Stimulated activated CD8-positive, alpha-beta memory T cell treated with anti-CD3 and anti-CD28 coated beads, Interleukin-15, amount 100 ng/mL, for 1 hour (primary cell): Measurements from ENCODE around the gene ALOX12B.
"Not testable (repeated sequence)": the region's sequence is repeated elsewhere in the genome, so short reads cannot be mapped to it uniquely, and the experiment has no call there.

Source experiments
- DNase-seq: peaks from one replicate; pipeline ENCODE4 v3.0.0-alpha.2; 2020; ENCODE audit warnings: low read depth

ALOX12B gene

DNA sequence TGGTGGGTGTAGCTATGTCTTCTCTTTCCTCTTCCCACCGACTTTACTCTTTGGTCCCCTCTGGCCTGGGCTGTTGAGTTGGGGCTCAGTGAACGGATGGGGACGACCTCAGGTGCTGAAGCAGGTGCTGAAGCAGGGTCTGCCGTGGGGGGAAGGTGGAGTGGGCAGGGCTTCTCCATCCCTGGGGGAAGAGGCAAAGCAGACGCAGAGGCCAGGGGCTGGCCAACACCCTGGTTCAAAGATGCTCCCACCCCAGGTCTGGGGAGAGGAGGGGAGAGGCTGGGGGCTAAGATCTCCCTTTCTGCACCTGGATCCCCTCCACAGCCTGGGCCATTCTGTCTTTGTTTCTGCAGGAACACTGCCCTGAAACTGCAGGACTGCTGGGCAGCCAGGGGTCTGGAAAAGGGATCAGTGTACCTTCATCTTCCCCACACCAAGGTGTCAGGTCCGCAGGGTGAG is 22.9 kb downstream of the ALOX12B start:
- no peak for DNase-seq

DNA sequence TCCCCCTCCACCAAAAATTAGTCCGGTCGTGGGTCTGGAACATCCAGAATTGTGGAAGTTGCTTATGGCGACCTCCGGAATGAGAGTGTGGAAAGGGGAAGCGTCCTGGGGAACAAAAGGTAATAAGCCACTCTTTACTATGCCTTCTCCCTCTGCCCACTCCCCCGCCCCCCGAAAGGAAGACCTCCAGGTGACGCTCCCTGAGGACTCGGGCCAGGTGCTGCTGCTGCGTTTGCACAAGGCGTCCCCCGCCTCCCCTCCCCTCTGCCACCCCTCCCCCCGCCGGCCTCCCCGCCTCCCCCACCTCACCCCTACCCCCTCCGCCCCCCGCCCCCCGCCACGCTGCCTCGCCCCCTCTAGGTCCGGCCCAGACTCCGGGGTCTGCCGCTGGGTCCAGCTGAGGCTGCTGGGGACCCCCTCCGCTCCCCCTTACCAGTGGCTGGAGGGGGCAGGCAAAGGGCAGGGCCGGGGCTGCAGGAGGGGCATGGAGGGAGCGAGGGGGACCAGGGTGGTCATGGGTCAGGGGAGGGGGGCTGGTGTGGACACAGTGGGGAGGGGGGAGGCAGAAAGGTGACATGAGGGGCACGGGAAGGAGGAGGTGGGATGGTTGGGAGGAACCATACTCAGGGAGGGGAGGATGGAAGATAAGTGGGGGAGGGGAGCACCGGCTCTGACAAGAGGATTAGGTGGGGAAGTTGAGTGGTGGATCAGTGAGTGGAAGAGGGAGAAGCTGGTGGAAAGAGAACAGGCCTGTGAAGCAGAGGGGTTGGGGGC is 23.6 kb downstream of the ALOX12B start:
- no peak for DNase-seq

DNA sequence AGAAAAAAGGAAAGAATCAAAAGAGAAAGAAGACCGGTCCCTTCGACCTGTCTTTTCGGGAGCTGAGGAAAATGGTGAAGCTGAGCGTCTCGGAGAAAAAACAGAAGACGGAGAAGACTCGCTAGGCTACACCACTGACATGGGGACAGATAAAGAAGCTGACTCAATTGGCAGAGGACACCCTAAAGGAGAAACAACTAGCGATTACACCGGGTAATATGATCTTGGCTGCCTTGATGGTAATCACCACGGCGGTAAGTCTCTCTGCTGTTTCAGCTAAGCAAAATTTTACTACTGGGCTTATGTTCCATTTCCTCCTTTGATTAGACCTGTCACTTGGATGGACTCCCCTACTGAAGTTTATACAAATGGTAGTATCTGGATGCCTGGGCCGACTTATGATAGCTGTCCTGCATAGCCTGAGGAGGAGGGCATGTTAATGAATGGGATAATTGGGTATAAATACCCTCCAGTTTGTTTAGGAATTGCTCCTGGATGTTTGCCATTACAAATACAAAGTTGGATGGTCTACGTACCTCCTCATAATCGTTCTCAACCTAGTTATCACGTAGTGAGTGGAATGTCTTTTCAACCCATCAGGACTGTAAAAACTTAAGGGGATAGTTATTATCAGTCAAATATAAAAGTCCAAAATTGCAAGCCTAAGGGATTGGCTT is 24.6 kb downstream of the ALOX12B start:
- DNase-seq = no peak

DNA sequence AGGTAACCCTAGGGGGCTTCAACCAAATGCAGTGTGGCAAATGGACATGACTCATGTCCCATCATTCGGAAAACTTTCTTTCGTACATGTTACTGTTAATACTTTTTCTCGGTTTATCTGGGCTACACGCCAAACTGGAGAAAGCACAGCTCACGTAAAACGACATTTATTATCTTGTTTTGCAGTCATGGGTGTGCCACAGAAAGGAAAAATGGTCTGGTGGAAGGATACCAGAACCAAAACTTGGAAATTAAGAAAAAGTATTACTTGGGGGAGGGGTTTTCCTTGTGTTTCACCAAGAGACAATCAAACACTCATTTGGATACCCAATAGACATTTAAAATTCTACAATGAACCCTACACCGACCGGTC is 25.1 kb downstream of the ALOX12B start:
- DNase-seq = no peak

DNA sequence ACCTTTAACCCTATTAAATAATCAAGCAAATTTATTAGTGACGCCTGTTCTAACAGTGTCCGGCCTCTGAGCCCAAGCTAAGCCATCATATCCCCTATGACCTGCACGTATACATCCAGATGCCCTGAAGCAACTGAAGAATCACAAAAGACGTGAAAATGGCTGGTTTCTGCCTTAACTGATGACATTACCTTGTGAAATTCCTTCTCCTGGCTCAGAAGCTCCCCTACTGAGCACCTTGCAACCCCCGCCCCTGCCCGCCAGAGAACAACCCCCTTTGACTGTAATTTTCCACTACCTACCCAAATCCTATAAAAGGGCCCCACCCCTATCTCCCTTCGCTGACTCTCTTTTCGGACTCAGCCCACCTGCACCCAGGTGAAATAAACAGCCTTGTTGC is 25.7 kb downstream of the ALOX12B start:
- not testable (repeated sequence) for DNase-seq

DNA sequence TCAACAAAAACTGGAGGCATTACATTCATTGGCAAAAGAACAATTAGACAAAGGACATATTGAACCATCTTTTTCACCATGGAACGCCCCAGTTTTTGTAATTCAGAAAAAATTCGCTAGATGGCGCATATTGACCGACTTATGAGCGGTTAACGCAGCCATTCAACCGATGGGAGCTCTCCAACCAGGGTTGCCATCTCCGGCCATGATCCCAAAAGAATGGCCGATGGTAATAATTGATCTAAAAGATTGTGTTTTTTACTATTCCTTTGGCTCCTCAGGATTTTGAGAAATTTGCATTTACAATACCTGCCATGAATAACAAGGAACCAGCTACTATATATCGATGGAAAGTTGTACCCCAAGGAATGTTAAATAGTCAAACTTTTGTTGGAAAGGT is 27.2 kb downstream of the ALOX12B start:
- peak; percentile 39 for DNase-seq

DNA sequence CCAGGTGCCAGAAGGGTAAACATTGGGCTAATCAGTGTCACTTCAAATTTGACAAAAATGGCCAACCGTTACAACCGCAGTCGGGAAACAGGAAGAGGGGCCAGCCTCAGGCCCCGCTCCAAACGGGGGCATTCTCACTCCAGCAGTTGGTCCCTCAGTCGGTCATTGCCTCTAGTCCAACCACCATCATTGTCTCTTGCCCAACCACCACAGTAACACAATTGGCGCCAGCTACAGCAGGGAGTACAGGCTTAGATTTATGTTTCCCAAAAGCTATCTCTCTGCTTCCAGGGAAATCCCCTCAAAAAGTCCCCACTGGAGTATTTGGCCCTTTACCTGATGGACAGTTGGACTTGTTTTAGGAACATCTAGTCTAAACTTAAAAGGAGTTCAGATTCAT is 28.4 kb downstream of the ALOX12B start:
- DNase-seq = no peak

DNA sequence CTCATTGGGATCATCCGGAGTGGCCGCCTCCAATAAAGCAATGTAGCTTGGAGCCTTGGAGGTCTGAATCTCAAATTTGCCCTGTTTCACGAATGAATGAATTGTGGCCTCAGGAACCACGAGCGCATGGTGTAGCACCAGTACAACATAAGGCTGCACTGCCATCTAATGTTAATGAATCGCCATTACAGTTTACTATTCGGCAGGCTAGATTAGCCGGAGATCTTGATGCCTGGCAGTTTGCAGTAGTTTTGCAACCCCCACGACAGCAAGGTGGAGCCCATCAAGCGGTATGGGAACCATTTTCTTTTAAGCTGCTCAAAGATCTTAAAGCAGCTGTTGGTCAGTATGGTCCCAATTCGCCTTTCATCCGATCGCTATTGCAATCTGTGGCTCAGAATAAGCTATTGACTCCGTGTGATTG is 29.8 kb downstream of the ALOX12B start:
- DNase-seq = no peak

DNA sequence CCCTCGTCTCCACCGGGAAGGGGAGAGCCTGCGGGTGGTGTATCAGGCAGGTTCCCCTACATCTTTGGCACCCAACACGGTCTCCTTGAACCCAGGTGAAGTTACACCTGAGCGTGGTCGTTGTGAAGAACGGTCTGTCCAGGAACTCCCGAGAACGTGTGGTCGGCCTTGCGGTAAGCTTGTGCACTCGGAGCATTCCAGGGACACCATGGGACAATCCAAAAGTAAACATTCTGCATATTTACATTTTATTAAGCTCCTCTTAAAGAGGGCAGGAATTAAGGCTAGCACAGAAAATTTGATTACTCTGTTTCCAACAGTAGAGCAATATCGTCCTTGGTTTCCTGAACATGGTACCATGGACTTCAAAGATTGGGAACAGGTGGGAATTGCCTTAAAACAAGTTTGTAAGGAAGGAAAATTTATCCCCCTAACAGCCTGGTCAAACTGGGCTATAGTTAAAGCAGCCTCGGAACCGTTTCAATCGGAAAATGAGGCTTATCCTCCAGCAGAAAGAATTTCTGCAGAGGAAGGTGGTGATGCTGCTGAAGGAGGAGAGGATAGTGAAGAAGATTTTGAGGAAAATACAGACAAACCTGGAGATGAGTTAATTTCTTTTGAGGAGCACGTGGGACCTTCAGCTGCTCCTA is 30.4 kb downstream of the ALOX12B start:
- no peak for DNase-seq

DNA sequence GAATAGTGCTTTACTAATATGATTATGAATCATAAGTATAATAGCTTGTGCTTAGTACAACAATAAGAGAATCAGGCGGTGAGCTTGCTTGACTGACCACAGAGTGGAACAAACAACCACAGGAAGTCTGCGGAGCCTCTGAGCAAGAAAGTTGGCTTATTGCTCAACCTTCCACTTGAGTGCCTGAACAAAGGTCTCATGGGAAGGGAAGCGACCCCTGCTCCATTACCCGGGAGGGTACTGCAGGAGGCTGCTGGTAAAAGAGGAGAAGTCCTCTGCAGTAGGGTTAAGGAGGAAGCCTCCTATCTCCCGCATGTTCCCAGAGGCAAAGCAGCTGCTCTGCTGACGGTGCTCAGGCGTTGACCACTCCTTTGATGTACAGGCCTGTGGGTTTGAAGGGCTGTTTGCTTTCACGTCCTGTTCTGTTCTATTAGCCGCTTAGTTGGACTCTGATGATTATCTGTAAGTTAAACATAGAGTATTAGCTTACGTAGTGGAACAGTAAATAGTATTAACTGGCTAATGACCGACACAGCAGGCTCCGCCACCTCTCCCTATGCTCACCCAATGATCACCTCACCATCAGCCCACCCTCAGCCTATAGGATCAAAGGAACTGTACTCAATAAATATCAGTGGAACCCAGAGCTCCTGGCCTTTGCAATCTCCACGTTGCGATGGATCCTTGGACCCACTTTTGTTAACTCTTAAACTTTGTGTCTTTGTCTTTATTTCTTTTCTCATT is 31.1 kb downstream of the ALOX12B start:
- no peak for DNase-seq

DNA sequence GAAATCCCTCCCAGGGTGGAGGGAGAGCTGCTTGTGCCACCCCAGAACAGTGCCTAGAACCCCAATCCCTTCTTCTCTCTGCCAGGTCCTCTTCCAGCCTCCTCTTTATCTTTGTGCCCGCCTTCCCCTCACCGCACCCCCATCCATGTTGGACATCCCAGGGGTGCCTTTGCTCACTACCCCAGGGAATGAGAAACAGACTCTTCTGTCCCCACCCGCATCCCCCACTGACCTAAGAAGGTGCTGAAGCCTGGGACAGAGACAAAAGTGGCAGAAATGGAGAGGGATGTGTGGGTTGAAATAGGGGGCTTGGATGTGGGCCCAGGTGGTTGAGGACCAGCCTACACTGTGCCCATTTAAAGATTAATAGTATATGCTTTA is 31.7 kb downstream of the ALOX12B start:
- DNase-seq = no peak

DNA sequence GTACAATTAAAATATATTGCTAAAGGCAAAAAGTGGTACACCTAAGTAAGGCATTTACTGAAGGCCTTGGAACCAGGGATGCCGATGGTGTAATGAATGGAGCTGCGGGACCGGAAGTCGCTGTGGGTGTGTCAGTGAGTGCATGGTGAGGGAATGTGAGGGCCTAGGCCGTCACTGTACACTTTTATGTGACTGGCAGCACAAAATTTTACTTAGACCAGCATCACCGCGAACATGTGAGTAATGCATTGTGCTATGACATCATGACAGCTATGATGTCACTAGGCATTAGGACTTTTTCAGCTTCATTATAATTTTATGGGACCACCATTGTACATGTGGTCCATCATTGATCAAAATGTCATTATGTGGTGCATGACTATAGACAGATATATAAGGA is 33.9 kb downstream of the ALOX12B start:
- DNase-seq = no peak

DNA sequence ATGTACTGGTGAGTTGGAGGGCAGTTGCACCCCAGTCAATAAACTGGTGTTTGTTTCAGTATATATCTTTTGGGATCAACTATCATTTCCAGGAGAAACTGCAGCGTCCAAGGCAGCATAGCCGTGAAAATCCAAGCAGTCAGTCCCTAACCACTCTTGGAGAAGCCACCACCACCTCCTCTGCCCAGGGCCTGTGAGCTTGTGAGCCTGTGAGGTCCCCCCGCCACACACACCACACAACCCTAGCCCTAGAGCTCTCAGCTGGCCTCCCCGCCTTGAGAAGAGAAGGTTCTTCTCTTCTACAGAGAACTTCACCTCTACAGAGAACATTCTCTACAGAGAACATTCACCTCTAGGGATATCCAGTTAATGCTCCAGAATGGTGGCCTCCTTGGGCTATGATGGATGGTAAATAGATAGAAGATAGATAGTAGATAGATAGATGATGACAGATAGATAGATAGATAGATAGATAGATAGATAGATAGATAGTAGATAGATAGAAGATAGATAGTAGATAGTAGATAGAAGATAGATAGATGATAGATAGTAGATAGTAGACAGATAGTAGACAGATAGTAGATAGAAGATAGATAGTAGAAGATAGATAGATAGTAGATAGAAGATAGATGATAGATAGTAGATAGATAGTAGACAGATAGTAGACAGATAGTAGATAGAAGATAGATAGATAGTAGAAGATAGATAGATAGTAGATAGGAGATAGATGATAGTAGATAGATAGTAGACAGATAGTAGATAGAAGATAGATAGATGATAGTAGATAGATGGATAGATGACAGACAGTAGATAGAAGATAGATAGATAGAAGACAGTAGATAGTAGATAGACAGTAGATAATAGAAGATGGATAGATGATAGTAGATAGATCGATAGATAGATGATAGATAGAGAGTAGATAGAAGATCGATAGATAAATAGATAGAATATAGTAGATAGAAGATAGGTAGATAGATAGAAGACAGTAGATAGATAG is 35.0 kb downstream of the ALOX12B start:
- DNase-seq = no peak

DNA sequence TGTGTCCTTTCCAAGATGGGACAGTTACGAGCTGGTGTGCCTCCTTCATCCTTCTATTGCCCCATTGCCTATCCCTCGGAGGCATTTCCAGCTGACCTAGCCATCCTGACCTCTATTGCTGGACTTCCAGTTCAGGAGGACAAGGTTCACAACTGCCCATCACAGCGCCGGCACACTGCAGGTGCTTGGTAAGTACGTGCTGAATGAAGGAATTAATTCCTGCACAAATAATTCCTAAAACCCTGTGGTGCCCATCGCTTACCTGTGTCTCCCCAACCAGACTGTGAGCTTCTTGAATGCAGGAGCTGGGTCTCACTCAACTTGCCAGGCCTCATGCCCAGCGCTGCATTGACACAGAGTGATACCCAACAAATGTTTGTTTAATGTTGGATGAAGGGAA is 35.7 kb downstream of the ALOX12B start:
- DNase-seq = no peak

DNA sequence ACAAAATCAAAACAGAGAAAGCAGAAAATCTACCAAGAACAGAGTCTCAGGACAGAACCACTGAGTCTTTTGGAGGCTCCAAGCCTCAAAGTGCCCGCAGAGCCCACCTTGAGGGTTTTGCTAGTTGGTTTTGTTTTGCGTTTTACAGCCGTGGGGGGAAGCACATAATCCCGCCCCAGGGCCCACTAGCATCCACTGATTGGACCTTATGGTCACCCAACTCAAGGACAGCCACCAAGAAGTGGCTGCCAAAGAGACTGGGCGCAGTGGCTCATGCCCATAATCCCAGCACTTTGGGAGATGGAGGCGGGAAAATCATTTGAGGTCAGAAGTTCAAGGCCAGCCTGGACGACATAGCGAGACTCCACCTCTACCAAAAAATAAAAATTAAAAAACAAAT is 38.8 kb downstream of the ALOX12B start:
- no peak for DNase-seq

DNA sequence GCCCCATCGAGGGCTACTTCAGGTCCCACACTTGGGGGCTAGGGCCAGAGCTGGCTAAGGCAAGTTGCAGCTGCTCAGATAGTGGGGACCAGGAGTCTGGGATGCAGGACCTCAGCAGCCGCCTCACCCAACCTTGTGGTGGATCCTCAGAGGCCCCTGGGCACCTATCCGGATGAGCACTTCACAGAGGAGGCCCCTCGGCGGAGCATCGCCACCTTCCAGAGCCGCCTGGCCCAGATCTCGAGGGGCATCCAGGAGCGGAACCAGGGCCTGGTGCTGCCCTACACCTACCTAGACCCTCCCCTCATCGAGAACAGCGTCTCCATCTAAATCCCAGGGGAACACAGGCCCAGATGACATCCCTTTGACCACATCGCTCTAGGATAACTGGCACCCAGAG is 39.3 kb downstream of the ALOX12B start:
- DNase-seq = no peak

DNA sequence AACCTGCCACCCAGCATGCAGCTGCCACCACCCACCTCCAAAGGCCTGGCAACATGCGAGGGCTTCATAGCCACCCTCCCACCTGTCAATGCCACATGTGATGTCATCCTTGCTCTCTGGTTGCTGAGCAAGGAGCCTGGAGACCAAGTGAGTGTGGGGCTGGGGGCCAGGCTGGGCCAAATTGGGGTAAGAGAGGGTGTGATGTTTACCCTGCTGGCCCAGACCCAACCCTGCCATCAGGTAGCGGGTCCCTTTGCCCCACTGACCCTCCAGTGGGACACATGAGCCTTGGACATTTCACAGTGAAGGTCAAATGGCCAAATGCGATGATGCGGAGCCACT is 39.8 kb downstream of the ALOX12B start:
- no peak for DNase-seq

DNA sequence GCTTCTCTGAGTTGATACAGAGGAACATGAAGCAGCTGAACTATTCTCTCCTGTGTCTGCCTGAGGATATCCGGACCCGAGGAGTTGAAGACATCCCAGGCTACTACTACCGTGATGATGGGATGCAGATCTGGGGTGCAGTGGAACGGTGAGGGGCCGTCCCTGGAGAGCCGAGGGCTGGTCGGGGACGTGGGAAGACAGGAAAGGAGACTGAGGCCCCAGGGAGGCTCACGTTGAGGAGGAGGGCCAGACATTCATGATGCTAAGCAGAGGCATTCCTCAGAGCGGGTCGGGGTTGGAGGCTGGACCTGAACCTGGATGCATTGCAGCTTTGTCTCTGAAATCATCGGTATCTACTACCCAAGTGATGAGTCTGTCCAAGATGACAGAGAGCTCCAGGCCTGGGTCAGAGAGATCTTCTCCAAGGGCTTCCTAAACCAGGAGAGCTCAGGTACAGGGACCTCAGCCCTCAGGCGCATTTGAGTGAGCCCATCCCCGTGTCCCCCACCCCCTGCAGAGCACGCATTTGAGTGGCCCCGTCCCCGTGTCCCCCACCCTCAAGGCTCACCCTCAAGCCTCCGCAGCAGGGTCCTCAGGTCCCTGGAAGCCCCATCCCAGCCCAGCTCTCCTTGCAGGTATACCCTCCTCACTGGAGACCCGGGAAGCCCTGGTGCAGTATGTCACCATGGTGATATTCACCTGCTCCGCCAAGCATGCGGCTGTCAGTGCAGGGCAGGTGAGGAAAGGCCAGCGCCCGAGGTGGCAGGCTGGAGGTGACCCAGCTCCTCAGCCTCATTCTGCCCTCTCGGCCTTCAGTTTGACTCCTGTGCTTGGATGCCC is 40.4 kb downstream of the ALOX12B start:
- DNase-seq = no peak

DNA sequence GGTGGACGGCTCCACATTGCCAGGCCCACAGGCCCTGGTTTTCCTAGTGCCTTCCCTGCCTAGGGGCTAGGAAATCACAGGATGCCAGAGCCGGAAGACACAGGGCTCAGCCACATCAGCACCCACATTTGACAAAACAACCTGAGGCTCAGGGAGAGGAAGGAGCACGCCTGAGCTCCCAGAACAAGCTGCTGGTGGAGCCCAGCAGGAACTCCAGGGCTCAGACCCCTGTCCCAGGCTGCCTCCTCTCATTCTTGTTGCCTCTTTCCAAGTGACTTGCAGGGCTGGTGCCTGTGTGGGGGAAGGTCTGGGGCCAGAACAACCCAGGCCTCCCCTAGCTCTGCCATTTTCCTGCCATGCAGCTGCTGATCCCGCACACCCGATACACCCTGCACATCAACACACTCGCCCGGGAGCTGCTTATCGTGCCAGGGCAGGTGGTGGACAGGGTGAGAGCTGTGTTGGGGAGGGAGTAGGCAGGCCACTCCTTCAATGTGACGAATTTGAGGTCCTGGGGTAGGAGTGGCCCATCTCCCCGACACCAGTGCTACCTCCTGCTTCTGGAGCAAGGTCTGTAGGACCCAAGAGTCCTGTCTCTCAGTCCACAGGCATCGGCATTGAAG is 41.1 kb downstream of the ALOX12B start:
- DNase-seq = no peak
